HG03108 (cell line): ENCODE results near the gene SMARCA4.
"Not testable (repeated sequence)": the region's sequence is repeated elsewhere in the genome, so short reads cannot be mapped to it uniquely, and the experiment has no call there.

ENCODE experiments used
- ATAC-seq: cut with Tn5 transposase; IDR thresholded peaks from one replicate; pipeline ENCODE4 v1.9.1; 2021; ENCODE audit warnings: moderate library complexity; ENCODE audit not compliant: unreplicated experiment

SMARCA4 gene

GRCh38 chr19:11061952-11062351 is 101.1 kb downstream of the SMARCA4 start:
- no peak for ATAC-seq

- no peak for ATAC-seq
Observed at GRCh38 chr19:11063434-11063833, 102.6 kb downstream of the SMARCA4 start.

DNA sequence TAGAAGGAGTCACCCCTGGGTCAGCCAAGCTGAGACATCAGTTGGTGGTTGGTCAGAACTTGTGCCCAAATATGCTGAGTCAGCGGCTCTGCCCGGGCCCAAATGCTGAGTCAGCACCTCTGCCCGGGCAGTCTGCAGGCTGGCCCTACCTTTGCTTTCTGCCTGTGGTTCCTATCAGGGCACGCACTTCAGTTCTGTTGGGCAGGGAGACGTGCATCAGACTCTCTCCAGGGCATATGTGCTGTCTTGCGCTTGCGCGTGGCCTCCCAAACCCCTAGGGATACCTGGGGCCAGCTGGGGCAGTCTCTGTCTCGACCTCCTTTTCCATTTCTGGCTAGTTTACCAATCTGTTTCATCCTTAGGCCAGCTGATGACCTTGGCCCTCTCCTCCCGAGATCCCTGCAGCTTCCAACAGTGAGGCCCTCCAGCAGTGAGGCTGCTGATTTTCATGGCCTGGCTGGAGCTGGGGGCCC is 104.0 kb downstream of the SMARCA4 start:
- no peak for ATAC-seq

DNA sequence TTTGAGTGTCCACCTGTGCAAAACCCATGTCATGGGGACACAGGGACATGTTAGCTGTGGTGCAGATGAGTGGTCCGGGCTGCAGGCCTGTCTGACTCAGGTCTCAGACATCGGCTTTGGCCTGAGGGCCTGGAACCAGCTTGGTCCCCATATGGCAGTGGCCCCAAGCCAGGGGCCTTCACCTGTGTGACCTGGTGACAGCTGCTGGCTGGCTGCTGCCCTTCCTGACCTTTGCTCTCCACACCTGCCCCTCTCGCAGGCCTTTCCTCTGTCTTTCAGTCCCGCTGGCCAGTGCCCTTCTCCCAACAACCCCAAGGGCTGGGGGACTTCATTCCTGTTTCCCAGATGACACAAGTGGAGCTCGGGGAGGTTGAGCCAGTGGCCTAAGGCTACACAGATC is 105.5 kb downstream of the SMARCA4 start:
- ATAC-seq, result no peak

DNA sequence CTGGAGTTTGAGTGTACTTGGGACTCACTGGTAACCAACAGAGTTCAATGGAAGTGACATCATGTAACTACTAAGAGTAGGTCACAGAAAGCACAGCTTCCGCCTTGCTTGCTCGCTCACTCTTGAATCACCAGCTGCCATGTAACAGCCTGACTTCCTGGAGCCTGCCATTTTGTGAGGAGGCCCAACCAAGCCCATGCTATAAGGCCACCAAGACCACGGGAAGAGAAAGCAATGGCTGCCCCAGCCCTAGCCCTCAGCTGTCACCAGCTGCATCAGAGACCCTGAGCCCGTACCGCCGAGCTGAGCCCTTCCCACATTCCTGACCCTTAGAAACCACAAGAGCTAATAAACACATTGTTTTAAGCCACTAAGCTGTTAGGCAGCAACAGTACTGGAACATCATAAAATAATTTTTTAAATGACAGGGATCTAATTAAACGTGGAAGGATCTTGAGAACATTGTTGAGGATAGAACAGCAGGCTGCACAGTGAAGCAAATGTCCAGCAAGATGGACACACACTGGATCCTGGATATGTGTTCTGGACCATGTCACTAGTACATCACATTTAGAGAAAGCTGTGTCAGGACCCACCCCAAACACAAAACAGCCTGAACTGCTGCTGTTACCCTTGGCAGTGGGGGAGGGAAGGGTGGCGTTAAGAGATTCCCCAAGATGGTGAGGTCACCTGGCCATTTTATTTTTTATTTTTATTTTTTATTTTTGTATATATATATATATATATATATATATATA is 106.7 kb downstream of the SMARCA4 start:
- ATAC-seq, result no peak

DNA sequence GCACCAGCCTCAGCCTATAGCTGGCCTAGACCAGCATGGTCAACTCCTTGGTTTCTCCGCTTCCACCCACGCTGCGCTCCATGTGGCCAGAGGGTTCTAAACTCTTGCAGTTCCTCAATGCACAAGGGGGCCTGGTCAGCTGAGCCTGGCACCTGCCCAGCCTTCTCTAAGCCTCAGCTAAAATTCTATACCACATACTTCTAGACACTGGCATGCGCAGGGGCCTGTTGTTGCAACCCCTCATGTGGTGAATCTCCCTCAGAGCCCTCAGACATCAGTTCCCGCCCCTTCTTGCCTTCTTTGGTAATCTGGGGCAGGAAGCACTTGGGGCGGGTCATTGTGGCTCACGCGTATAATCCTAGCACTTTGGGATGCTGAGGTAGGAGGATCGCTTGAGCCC is 108.7 kb downstream of the SMARCA4 start:
- ATAC-seq, result no peak

DNA sequence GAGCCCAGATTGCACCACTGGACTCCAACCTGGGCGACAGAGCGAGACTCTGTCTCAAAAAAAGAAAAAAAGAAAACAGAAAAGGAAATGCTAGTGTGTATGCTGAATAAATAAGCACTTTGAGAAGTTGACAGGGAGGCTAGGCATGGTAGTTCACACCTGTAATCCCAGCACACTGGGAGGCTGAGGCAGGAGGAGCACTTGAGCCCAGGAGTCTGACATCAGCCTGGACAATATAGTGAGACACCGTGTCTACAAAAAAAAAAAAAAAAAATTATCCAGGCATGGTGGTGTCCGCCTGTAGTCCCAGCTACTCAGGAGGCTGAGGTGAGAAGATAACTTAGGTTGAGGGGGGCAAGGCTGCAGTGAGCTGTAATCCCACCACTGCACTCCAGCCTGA is 109.3 kb downstream of the SMARCA4 start:
- no peak for ATAC-seq

GRCh38 chr19:11073568-11073967 is 112.7 kb downstream of the SMARCA4 start:
- ATAC-seq, result no peak

GRCh38 chr19:11076792-11077191 is 116.0 kb downstream of the SMARCA4 start:
- not testable (repeated sequence) for ATAC-seq

DNA sequence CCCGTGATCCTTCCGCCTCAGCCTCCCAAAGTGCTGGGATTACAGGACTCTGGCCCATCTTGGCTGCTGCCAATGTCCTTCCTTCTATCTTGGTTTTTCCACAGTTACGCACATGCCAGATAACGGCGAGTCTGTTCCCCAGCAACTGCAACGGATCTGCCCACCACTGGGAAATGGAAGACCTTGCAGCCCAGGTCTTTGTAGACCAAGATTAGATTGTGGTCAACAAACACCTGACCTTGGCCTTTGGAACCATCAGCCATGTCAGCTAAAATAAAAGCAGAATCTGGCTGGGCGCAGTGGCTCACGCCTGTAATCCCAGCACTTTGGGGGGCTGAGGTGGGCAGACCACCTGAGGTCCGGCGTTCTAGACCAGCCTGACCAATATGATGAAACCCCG is 118.1 kb downstream of the SMARCA4 start:
- ATAC-seq, result no peak

GRCh38 chr19:11079999-11080398 is 119.2 kb downstream of the SMARCA4 start:
- no peak for ATAC-seq

GRCh38 chr19:11087870-11088505 is 127.2 kb downstream of the SMARCA4 start:
- ATAC-seq, result no peak

DNA sequence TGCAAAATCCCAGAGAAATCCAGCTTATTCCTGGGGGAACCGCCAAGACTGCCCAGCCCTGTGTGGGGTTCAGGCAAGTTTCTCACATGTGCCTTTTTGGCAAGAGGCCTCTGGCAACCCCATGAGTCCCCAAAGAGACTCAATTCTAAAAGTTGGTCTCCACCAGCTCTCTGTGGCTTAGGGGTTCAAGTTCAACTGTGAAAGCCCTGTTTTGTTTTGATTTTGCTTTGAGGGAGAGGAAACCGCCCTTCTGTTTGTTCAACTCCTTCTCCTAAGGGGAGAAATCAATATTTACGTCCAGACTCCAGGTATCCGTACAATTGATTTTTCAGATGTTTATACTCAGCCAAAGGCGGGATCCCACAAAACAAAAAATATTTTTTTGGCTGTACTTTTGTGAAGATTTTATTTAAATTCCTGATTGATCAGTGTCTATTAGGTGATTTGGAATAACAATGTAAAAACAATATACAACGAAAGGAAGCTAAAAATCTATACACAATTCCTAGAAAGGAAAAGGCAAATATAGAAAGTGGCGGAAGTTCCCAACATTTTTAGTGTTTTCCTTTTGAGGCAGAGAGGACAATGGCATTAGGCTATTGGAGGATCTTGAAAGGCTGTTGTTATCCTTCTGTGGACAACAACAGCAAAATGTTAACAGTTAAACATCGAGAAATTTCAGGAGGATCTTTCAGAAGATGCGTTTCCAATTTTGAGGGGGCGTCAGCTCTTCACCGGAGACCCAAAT is 127.8 kb downstream of the SMARCA4 start:
- ATAC-seq, result no peak

DNA sequence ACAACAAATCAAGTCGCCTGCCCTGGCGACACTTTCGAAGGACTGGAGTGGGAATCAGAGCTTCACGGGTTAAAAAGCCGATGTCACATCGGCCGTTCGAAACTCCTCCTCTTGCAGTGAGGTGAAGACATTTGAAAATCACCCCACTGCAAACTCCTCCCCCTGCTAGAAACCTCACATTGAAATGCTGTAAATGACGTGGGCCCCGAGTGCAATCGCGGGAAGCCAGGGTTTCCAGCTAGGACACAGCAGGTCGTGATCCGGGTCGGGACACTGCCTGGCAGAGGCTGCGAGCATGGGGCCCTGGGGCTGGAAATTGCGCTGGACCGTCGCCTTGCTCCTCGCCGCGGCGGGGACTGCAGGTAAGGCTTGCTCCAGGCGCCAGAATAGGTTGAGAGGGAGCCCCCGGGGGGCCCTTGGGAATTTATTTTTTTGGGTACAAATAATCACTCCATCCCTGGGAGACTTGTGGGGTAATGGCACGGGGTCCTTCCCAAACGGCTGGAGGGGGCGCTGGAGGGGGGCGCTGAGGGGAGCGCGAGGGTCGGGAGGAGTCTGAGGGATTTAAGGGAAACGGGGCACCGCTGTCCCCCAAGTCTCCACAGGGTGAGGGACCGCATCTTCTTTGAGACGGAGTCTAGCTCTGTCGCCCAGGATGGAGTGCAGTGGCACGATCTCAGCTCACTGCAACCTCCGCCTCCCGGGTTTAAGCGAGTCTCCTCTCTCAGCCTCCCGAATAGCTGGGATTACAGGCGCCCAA is 128.6 kb downstream of the SMARCA4 start, which contains the start of gene LDLR:
Gene LDLR, plus strand, starts transcription at position 210 of the 760 bp plus-strand sequence. Its CDS starts 86 bp downstream, at position 296.
- no peak for ATAC-seq

GRCh38 chr19:11090014-11090263 is 129.1 kb downstream of the SMARCA4 start:
- not testable (repeated sequence) for ATAC-seq

DNA sequence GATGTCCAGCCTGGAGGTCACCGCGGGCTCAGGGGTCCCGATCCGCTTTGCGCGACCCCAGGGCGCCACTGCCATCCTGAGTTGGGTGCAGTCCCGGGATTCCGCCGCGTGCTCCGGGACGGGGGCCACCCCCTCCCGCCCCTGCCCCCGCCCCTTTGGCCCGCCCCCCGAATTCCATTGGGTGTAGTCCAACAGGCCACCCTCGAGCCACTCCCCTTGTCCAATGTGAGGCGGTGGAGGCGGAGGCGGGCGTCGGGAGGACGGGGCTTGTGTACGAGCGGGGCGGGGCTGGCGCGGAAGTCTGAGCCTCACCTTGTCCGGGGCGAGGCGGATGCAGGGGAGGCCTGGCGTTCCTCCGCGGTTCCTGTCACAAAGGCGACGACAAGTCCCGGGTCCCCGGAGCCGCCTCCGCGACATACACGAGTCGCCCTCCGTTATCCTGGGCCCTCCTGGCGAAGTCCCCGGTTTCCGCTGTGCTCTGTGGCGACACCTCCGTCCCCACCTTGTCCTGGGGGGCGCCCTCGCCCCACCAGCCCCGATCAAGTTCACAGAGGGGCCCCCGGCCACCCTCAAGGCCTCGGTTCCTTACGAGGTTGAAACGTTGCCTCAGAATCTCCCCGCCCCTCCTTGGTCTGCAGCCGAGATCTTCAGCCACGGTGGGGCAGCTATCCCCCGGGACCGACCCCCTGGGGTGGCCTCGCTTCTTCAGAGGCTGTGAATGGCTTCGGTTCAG is 129.6 kb downstream of the SMARCA4 start:
- ATAC-seq, result peak; percentile 57

- no peak for ATAC-seq
Observed at GRCh38 chr19:11090997-11091702, 130.3 kb downstream of the SMARCA4 start.

DNA sequence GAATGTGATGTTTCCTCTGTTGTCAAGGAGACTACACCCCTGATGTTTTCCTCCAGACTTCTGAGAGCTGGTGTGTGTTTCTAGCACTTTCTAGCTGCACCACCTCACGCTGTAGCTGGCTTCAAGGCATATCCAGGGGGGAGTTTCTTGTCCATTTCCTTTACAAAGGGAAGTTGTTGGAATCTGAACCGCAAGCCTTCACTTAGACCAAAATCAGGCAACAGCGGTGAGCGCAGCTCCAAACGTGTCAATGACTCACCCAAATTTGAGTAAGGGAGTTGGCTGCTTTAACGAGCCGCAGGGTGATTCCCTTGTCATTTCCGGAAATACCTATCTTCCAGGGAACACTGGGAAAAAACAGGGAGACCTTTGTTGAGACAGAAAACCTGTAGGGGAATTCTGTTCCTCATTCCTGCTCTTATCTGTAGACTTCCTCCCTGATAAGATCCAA is 130.9 kb downstream of the SMARCA4 start:
- ATAC-seq, result no peak

GRCh38 chr19:11092181-11092538 is 131.3 kb downstream of the SMARCA4 start:
- no peak for ATAC-seq

DNA sequence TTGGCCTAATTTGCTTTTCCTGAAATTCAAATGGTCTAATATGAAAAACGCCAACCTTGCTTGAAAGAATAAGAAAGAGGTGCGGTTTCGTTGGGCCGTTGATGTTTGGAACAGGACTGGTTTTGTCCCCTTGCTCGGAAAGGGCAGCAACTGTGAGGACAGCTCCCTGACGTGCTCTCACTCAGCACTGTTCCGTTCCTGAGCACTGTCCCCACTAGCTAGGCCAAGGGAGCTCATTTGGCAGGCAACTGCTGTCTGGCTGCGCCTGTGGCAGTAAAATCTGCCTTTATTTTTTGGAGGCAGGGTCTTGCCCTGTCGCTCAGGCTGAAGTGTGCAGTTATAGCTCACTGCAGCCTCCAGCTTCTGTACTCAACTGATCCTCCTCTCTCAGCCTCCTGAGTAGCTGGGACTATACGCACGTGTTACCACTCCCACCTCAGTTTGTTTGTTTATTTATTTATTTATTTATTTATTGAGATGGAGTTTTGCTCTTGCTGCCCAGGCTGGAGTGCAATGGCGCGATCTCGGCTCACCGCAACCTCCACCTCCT is 132.9 kb downstream of the SMARCA4 start:
- ATAC-seq, result no peak
